Stimulated activated CD4-positive, alpha-beta T cell treated with anti-CD3 and anti-CD28 coated beads, Interleukin-1b, Interleukin-23, amount 100 ng/mL, for 1 hour (primary cell): ENCODE measurements around the gene PPFIA1.

ENCODE experiments used
- DNase-seq, 2 donors: peaks; one replicate each; pipeline ENCODE4 v3.0.0-alpha.2; 2020; ENCODE audit warnings: low read depth in 2 of 2

PPFIA1 gene

DNA sequence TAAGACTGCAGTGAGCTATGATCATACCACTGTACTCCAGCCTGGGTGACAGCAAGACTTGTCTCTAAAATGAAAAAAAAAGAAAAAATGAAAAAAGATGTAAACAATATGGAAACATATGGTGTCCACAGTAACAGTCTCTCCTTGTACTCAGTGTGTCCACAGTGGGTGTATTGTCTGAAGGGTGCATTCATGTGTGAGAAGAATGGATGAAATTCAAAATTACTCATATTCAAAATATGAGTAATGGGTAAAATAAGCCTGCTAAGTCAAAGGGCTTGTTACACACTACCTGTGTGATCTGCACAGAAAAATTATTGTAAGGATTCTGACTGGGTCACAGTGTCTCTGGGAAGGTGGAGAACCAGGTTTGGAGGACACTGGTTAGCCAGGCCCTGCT, 26.9 kb downstream of the PPFIA1 start:
- no peak for DNase-seq

DNA sequence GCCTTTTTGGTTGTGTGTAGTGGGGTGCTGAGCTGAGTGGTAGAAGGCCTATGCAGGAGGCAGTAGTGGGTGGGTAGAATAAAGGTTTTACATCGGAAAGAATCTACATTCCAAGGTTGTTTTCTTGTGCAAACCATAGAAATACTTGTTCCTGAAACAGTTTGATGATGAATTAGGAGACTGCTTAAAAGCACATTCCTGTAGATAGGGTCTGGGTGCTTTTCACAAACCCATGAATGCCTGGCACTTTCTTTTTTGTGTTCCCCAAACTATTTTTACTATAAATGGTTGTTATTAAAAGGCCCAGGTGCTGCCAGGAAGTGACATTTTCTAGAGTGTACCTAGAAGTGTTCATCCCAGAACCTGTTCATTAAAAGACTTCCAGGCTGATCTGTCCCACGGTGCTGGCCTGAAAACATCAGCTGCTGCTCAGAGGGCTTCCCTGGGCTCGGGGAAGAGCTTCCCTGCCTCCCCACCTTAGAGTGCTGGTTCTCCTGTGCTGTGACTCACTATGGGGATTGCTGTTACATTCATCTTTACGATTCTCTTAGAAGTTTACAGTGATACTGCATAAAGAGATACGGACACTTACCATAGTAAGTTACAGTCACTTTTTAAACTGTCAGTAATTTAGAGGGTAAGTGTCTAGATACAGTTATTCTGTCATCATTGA, 27.9 kb downstream of the PPFIA1 start:
- no peak for DNase-seq

DNA sequence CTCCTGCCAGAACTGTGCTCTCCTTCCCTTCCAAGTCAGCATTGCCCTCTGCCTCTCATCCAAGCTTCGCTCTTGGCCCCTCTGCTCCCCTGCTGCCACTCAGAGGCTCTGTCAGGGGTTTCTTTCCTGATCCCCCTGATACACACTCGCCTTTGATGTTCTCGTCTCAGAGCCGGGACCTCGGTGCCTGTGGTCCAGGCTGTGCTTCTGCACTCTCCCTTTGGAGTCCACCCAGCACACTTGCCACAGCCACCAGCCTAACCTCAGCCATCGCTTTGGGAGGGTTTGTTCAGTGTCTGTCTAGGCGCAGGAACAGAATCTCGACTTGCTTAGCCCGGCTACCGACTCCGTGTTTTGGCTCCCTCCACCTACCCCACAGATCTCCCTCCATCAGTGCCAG, 29.1 kb downstream of the PPFIA1 start:
- no peak for DNase-seq

DNA sequence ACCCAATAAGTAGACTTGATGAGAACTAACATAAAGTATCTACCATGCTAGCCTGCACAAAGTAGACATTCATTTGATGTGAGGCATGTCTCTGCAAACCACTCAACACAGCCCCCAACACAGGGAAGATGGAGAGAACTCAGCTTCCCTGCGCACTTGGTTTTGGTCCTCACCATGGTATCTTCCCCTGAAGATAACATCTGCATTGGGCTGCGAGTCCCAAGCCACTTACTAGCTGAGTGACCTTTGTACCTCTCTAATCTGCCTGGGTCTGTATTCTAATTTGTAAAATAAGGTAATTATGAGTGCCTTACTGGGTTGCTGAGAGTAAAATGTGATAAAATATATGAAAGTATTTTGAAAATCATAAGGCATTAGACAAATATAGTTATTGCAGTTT, 30.7 kb downstream of the PPFIA1 start:
- DNase-seq = no peak

GRCh38 chr11:70301721-70302418, 31.4 kb downstream of the PPFIA1 start:
- DNase-seq = no peak

GRCh38 chr11:70302419-70302752, 31.9 kb downstream of the PPFIA1 start:
- DNase-seq = no peak

DNA sequence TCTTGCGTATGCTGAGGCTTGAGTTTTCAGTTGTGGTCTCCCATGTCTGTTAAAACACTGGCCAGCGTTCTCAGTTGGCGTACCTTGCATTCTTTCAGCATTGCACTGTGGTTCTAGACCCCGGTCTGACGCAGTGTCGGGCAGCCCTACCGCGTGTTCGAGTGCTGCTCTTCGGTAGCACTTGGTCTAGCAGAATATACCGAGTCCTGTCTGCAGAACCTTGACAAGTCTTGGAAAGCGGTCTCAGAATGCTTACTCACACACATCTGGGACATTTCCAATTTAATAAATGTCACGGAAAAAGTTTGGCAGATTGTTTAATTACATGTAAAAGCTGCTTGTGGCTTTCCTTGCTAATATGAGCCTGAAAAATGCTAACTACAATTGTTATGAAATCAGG, 32.6 kb downstream of the PPFIA1 start:
- no peak for DNase-seq

DNA sequence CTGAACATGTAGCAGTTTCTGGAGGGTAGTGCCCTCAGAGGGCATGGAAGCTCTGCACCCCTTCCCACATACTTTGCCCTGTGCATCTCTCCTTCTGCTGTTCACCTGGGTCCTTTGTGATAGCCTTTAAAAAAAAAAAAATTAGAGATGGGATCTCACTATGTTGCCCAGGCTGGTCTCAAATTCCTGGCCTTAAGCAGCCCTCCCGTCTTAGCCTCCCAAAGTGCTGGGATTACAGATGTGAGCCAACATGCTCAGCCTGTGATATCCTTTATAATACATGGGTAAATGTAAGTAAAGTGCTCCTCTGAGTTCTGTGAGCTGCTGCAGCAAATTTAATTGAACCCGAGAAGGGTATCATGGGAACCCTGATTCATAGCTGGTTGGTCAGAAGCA, 33.7 kb downstream of the PPFIA1 start:
- no peak for DNase-seq

DNA sequence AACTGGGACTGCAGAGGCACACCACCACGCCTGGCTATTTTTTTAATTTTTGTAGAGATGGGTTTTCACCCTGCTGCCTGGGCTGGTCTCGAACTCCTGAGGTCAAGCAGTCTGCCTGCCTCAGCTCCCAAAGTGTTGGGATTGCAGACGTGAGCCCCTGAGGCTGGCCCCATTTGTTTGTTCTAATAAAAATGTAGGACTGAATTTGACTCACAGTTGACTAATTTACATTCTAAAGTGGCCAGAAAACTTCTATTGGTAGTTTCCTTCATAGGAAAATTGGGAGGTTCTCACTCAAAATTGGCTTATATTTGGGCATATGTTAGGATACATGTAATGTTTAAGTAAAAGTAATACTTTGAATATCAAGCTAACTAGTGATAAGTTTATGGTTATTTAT, 35.0 kb downstream of the PPFIA1 start:
- no peak for DNase-seq

DNA sequence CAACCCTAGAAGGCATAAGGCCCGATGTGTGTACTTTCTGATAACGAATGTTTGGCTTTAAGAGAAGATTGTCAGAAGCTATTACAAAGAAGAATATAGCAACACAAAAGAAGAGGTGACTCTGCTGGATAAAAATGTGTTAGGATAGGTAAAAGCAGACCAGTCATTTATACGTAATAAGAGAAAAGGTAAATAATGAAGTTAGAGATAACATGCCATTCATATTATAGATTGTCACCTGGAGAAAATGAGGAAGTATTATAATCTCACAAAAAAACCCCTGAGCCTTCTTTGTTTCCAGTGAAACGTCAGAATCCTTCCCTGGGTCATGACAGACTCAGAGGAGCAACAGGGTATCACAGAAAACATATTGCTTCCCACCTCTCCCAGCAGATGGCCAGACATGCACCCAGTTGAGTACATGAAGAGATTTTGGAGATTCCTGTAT, 36.1 kb downstream of the PPFIA1 start:
- no peak for DNase-seq

- DNase-seq = no peak
These were observed 36.7 kb downstream of the PPFIA1 start for GRCh38 chr11:70307176-70307575.

DNA sequence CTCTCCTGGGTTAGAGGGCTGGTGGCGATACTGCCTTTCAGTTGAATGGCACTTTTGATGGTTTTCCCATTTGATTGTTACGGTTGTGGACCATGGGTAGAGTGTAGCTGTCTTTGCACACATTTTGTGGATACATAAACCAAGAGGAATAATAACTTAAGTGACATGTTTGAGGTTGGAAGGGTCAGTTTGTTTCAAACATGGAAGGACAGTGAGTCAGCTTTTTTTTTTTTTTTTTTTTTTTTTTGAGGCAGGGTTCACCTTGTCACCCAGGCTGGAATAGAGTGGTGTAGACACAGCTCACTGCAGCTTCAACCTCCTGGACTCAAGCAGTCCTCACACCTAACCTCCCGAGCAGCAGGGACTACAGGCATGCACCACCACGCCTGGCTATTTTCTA, 41.1 kb downstream of the PPFIA1 start:
- DNase-seq = no peak

DNA sequence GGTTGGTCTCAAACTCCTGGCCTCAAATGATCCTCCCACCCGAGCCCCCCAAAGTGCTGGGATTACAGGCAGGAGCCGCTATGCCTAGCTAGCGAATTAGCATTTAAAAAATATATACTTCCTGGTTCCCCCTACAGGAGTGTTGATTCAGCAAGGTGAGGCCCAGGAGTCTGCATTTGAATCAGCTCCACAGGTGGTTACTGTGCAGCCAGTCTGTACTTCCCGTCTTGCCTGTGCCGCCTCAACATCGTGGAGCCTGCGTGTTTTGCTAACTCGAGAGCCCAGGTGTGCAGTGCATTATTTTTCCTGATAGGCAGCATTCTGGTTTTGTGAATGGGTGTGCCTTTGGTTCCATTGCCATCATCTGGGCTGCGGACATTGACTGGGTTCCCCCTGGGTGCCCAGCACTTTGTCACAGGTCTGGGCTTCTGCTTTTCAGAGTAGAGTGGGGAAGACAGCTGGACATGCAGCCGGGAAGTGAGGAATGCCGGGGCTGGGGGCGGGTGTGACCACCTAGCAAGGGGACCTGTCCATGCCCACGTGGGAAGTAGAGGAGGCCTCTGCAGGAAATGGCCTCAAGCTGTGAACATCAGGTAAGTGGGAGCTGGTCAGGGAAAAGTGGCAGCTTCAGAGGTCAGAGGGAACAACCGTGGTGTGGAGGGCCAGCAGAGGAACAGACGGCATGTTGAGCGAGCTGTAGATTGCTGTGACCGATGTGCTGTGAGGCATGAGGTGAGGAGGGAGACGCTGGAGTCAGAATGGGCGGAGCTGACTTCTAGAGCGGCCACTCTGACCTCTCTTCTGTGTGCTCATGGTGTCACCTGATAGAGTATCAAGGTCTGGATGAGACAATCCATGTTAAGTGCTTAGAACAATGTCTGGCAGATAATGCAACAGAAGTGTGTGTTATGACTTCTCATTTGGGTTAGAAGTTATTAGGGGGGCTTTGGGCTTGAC, 42.2 kb downstream of the PPFIA1 start:
- no peak for DNase-seq

DNA sequence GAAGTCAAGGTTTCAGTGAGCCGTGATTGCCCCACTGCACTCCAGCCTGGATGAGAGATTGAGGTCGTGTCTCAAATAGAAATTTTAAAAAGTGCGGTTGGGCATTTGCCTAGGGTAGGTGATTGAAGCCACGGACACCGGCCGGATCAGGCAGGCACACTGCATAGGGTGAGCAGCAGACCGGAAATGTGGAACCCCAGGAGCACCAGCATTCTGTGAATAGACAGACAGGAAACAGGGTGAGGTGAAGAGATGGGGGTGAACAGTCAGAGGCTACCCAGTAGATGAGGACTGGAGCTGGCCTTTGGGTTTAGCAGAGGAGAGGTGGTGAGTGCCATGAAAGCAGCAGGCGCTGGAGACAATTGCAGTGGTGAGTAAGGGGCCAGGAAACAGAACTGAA, 43.5 kb downstream of the PPFIA1 start:
- no peak for DNase-seq

GRCh38 chr11:70314730-70315129, 44.2 kb downstream of the PPFIA1 start:
- no peak for DNase-seq

- DNase-seq = no peak
These were observed 45.2 kb downstream of the PPFIA1 start for GRCh38 chr11:70315716-70316115.

DNA sequence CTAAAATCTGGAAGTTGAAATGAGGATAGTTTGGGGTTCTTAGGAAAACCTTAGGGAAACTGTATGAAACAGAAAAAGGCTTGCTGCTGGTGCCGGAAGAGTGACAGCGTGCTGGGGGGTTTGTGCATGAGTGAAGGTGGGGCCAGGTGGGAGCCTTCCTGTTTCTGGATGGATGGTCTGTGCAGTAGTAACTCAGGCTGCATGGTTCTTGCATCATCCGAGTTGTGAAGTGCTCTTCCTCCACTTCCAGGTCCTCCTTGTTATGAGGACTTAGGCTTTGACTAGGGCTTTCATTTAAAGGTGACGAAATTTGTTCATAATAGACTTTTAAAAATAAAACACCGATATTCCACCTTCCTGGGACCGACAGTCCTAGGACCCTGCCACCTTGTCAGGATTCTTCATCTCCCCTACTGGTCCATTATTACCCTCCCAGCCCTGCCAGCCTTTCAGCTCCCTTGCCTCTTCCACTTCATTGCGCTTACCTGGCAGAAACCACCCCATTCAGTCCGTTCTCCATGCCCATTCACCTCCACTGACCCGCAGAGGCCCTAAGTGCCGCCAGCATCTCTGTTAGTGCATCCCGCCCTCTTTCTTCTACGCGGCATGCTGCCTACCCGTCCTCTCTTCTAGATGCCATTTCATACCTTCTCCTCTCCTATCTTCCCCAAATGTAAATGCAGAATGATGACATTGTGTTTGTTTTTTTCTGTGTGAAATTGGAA, 47.3 kb downstream of the PPFIA1 start:
- no peak for DNase-seq

DNA sequence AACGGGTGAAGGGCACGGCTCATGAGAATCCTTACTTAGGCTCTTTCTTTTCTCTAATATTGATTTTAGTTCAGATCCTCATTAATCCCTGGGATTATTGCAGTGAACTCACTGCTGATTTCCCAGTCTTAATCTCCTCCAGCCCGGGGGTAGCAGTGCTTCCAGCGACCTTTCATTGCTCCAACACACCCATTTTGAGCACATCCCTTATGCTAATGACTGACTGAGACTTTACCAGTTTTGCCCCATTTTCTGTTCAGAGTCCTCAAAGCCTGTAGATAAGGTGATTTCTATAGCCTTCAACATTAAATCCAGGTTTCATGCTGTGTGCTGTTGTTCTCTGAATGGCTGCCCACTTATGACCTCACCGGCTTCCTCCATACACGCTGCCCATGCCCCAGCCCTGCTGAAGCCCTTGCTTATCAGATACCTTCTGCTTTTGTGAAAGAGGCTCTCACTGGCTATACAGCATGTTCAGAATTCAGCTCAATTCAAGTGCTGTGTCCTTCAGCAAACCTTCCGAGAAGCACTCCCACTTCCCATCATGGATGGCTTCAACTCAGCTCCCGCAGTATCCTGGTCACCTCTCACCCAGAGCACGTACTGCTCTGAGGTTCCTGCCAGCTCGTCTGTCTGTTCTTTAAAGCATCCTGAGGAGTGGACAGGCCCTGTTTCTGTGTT, 49.0 kb downstream of the PPFIA1 start:
- DNase-seq = no peak

- DNase-seq = no peak
These were observed 52.2 kb downstream of the PPFIA1 start for GRCh38 chr11:70322666-70323065.

DNA sequence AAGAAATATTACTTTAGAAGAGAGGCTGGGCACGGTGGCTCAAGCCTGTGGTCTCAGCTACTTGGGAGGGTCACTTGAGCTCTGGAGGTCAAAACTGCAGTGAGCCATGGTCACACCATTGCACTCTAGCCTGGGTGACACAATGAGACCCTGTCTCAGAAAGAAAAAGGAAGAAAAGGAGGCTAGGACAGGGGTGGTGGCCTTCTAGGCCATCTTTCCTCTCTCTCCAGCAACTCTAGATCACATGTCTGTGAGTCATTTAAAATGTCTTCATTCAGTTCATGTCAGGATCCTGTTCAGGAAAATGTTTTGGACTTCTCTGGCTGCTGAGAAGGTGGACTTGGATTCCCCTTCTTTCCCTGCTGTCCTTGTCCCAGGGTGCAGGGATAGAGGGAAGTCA, 53.3 kb downstream of the PPFIA1 start:
- DNase-seq = no peak

DNA sequence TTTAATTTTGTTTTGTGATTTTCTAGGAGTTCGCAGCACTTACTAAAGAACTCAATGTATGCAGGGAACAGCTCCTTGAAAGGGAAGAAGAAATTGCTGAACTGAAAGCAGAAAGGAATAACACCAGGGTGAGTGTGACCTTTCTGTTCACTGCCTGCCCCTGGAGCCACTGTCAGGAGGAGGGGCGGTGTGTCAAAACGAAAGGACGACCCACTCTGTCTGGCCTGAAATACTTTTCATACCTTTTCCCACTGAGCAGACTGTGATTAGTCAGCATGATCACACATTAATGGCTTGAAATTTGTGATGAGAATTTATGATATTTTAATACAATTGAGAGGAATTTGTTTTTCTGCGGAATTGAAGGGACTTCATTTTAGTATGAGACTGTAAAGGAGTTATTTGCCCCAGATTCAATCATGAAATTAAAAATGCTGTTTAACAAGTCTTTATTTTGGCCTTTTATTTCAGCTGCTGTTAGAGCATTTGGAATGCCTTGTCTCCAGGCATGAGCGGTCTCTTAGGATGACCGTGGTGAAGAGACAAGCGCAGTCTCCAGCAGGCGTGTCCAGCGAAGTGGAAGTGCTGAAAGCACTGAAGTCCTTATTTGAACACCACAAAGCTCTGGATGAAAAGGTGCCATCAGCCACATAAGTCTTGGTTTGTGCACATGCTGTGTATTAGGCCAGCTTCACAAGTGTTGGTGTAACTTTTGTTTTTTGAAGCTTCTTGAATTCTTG, 54.1 kb downstream of the PPFIA1 start:
- DNase-seq = no peak
